Globus pallidus (tissue), 1 donor: ENCODE data around the gene NOC3L.

Experiments used
- DNase-seq: peaks from one replicate; pipeline ENCODE4 v3.0.0-alpha.2; 2015; ENCODE audit warnings: low spot score

Gene NOC3L

DNA sequence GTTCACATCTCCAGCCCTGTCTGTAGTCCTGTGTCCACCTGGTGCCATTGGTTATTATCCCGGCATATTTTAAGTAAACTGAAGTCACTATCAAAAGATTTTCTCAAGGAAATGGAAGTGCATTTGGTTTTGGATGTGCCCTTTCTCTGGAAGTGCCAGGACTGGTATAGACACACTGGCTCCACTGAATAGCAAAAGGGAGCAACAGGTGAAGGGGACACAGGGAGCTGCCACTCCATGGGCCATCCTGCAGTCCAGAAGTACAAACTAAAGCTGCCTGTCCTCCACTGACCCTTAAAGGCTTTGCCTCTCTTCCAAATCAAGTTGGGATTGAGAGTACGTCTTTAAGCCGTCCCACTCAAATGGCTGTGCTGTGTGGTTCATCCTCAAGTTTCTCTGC, 62.7 kb downstream of the NOC3L start:
- no peak for DNase-seq

GRCh38 chr10:94299417-94299816, 63.3 kb downstream of the NOC3L start:
- no peak for DNase-seq

DNA sequence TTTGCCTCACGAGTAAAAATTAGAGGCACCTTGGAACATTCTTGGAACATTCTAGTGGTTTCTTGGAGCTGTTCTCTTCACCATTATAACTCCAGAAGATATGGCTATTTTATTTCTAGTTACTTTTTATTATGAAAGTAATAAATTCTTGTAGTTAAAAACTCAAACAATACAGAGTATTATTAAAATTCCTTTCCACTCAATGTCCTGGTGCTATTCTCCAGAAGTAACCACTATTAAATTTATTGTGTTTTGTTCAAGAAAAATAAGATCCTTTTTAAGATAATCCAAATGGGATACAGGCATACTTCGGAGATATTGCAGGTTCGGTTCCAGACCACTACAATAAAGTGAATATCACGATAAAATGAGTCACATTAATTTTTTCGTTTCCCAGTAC, 68.6 kb downstream of the NOC3L start:
- no peak for DNase-seq

DNA sequence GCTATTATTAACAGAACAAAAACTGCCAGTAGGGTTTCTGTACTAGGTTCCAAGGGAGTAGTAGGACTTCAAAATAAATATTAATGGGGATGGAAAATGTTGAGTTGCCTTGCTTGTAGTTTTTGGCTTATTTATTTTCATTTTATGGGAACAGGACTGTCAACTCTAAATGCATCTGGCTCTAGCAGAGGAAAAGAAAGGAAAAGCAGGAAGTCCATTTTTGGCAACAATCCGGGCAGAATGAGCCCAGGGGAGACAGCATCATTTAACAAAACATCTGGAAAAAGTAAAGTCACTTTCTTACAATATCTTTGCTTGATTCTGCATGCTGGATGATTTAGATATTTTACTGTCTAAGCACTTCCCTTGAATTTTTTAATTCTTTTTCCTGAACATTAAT, 69.4 kb downstream of the NOC3L start:
- DNase-seq = peak; percentile 4

- no peak for DNase-seq
These were observed 70.2 kb downstream of the NOC3L start for GRCh38 chr10:94292434-94293090.

DNA sequence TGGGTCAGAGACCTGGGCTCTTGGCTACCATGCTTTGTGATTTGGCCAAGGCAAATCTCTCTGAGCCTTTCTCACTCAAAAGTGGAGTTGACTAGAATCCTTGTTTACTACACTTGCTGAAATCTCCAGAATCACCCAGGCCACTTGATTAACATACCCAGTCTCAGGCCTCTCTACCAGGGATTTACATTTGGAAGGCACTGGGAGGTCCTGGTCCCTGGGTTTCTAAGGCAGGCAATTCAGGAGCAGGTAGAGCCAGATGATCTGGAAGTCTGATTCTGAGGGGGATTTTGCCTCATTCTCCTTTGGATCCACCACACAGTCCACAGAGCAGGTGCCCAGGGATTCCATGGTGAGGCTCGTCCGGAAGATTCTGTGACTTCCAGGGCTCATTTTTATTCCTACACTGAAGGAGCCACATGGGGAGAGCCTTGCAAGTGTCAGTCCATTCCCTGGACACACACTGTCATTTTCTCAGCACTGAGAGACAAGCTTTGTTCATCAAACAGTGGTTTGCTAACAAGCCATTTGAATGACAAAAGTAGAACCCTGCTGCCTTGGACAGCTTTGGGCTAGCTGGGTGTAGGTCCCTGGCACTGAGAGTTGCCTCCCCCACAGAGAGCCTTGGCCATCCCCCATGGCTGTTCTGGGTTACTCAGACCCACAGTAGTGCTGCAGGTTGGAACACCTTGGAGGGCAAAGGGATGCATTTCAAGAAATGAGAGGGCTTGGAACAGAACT, 74.2 kb downstream of the NOC3L start:
- DNase-seq = peak; percentile 5

DNA sequence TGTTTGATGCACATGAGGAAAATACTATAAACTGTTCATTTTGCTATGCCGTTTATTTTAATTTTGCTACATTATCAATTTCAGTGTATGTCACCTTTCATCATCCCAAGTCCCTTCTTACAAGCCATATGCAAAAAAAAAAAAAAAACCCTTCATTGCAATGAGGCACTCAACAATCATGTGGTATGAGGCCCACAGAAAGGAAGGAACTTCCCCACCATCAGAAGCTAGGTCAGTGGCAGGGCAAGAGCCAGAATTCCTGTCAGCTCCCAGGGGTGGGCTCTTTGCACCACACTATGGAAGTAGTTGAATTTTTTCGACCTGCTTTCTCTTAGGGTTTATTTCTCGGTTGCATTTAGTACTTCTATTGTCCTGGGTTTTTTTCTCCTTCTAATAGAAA, 75.4 kb downstream of the NOC3L start:
- DNase-seq = no peak

DNA sequence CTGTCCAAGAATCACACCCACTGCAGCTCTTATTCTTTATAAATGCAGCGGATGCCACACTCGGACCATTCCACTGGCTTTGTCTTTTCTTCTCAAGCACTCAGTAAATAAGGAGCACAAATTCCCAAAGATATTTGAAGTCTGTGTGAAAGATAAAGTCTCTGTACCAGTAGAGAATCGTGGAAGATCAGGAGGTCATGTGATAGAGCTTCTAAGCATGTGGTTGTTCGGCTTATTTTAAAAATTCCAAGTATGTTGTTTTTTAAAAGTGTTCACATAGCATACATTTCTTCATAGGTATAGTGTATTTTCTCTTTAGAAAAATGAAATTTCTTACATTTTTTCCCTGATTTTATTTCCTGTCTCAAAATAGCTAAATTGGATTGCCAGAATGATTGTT, 75.8 kb downstream of the NOC3L start:
- DNase-seq = no peak

DNA sequence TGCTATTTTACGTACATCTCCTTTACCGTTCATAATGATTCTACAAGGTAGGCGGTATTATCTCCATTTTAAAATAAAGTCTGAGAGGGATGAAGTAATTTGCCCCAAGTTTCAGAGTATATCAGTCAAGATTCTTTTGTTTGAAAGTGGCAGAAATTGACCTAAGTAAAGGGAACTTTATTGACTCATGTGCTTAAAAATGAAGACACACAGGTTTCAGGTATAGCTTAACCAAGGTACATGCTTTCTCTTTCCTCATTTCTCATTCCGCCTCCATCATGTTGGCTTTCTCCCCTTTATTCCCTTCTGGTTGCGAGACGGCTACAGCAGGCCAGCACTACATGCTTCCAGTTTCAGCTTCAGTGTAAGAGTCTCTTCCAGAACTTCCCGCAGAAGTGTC, 77.5 kb downstream of the NOC3L start:
- DNase-seq = no peak
